K562 treated with DMSO at 1 percent for 4 hours (cell line): Measurements from ENCODE around the gene TOR1AIP2. TPM values are rescaled to one million over a fixed set of nuclear protein-coding genes. Genes with fewer than 3 reads are reported as not detected.

Experiments
- total RNA-seq: library from RNA; unstranded; fragments of 300-600 nt; gene quantifications from 2 replicates; pipeline ENCODE4 v1.2.3, GENCODE V29; 2022; ENCODE audit not compliant: insufficient read depth

Gene TOR1AIP2
- 11.1 and 18.4 TPM in 2 replicates for total RNA-seq

DNA sequence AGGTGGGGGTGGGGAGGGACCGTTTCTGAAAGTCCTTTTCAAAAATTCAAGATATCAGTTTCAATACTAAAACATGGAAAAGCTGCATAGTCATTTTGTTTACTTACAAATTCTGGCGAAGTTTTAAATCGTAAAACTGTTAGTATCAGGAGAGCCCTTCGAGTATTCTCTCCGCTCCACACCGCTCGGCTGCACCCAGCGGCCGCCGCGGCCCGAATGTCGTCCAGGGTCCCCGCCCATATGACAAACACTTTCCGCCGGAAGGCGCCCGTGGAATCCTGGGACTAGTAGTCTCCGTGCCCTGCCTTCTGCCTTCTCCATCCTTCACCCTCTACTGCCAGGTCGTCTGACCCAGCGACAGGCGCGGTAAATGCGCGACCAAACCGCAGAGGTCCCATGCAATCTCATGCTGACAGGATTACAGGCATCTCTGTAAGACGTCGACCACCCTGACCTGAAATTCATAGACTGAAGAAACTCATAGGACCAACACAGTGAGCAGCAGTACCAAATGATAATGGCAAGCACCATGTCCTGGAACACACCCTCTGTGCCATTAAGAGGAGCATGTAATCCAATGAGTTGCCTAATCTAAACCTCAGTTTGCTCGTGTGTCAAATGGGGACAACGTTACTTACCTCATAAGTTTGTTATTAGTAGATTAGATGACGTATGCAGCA, at the start of gene TOR1AIP2:
Gene TOR1AIP2 (minus strand): TSS at position 218 of the 680 bp plus-strand sequence. CDS start 25,138 bp downstream, outside the sequence.

DNA sequence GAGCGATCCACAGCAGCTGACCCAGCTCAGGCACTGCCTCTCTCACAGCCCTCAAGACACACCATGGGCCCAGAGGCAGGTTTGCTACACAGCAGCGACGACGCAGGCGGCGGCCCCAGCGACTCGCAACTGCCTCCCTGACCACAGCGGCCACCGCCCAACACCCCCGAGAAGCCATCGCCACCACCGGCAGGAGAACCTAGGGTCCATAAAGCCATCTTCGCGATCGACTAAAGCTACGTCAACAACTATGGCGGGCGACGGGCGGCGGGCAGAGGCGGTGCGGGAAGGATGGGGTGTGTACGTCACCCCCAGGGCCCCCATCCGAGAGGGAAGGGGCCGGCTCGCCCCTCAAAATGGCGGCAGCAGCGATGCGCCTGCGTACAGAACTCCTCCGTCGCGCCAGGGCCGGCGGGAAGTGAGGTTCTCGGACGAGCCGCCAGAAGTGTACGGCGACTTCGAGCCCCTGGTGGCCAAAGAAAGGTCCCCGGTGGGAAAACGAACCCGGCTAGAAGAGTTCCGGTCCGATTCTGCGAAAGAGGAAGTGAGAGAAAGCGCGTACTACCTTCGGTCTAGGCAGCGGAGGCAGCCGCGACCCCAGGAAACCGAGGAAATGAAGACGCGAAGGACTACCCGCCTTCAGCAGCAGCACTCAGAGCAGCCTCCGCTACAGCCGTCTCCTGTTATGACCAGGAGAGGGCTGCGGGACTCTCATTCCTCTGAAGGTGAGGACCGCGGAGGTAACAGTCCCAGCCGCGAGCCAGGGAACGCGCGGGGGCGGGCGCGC, 4.8 kb upstream of the TOR1AIP2 start, which contains the start of gene TOR1AIP1:
Gene TOR1AIP1 (plus strand): TSS at position 33 of the 787 bp plus-strand sequence. CDS start 218 bp downstream, at position 251.

Other genes with a start within 250 kb of the TOR1AIP2 start
- gene FAM163A, start 134.5 kb downstream of the TOR1AIP2 start, total RNA-seq, result not detected in 2 replicates
- 22.3 and 23.9 TPM in 2 replicates for gene TOR1AIP1, start 4.5 kb upstream of the TOR1AIP2 start, total RNA-seq
- gene CEP350, start 77.0 kb upstream of the TOR1AIP2 start, total RNA-seq, result 23.2 and 31.4 TPM in 2 replicates